NT2/D1 (cell line): ENCODE measurements around the gene RAF1.

Experiments
- DNase-seq: peaks from one replicate; pipeline ENCODE4 v3.0.0-alpha.2; 2011; ENCODE audit warnings: low read depth, low spot score
- H3K27me3 ChIP-seq: 2 replicates; pipeline ENCODE4 v1.6.0; 2011; ENCODE audit warnings: mild to moderate bottlenecking; ENCODE audit not compliant: insufficient read length, insufficient read depth
- H3K36me3 ChIP-seq: 2 replicates; pipeline ENCODE4 v1.6.1; 2011; ENCODE audit warnings: mild to moderate bottlenecking, low read length, mixed read lengths; ENCODE audit not compliant: insufficient read depth, insufficient read length
- H3K4me1 ChIP-seq: 2 replicates; pipeline ENCODE4 v1.5.1; 2011; ENCODE audit not compliant: insufficient read depth, insufficient read length
- H3K4me3 ChIP-seq: 2 replicates; pipeline ENCODE4 v1.5.1; 2011; ENCODE audit warnings: low read depth; ENCODE audit not compliant: insufficient read length
- H3K9ac ChIP-seq: 2 replicates; pipeline ENCODE4 v1.6.0; 2011; ENCODE audit warnings: low read depth; ENCODE audit not compliant: insufficient read length
- H3K9me3 ChIP-seq: 2 replicates; pipeline ENCODE4 v1.5.1; 2011; ENCODE audit warnings: mild to moderate bottlenecking, low read length; ENCODE audit not compliant: insufficient read depth
- SUZ12 ChIP-seq: IDR thresholded peaks from 2 replicates; pipeline ENCODE4 v1.6.1; 2011; ENCODE audit not compliant: insufficient read length, insufficient read depth; ENCODE audit errors: extremely low read depth
- YY1 ChIP-seq: IDR thresholded peaks from 2 replicates; pipeline ENCODE4 v1.6.1; 2011; ENCODE audit not compliant: insufficient read length, insufficient read depth
- ZNF274 ChIP-seq: IDR thresholded peaks from 2 replicates; pipeline ENCODE4 v1.6.1; 2011; ENCODE audit warnings: mild to moderate bottlenecking, low read depth, low read length

The RAF1 gene

DNA sequence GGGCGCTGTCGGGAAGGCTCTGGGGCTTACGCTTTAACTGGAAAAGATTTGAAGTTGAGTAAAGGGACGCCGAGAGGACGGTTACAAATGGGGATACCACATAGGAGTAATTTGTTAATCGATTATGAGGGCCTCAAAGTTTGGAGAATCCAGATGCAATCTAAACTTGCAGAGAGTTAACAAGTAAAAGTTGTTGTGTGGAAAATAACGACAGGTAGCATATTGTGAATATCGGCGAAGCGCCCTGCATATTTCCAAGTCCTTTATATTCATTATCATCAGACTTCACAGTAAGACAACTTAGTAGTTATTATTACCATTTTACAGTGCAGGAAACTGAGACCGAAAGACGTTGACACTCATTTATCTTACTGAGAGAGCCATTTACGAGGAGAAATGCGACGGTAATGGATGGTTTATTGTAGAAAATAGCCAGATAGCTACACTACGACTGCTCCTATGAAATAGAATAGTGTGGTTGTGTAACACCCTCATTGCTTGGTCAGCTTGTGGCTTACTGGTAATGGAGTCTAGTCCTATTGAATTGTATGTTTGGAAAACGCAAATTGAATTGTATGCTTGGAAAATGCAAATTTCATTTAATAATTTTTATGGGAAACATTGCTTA lies 106.3 kb downstream of the RAF1 start:
- Histone ChIP-seq H3K9me3 (no peaks in the 10 kb centered on the region), H3K36me3 (no peaks in the 10 kb centered on the region), H3K9ac (peak overlapping the region; percentile 96), H3K4me1 (peaks cover 4% of the 10 kb centered on the region), H3K27me3 (peaks cover 38% of the 10 kb centered on the region), H3K4me3 (peak overlapping the region; percentile 92)
- TF ChIP-seq YY1: no peak
- TF ChIP-seq SUZ12: no peak
- TF ChIP-seq ZNF274: no peak
- DNase-seq: no peak

DNA sequence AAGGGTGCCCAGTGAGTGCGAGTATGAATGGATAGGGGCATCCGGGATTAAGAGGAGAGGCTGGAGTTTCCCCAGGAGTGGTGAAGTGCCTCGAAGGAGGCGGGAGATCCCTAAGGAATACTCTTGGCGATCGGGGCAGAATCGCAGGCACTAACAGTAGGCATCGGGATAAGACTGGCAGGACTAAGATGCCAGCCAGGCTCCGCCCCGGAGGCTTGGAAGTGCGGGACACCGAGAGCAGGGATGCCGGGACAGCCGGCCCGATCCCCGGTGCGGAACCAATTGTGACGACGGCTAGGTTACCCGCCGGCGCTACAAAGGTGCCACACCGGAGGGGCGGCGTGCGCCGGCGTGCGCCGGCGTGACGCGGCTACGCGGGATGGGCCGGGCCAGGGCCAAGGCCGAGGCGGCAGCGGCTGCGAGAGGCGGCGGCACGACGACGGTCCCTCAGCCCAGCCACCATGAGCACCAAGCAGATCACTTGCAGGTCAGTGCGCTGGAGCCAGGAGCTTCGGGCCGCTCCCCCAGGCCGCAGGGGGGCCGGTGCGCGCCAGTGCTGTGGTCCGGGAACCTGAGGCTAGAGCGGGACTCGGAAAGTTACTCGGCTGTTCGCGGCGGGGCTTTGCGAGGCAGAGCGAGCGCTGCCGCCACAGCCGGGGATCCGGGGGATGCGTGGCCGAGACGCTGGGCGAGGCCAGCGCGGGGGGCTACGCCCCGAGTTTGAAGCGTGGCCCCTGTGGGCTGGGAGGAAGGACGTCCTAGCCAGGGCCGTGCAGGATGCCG lies 107.0 kb downstream of the RAF1 start, which contains the start of gene MKRN2:
Gene MKRN2 (plus strand): TSS at position 398 of the 783 bp plus-strand sequence. CDS start 64 bp downstream, at position 462.
- peak within 1 kb of the TSS; percentile 92 for H3K4me3 ChIP-seq
- peak; percentile 88 for DNase-seq
- H3K9me3 ChIP-seq: no peaks in the 10 kb centered on the region
- H3K27me3 ChIP-seq: peaks cover 41% of the 10 kb centered on the region
- TF ChIP-seq SUZ12 (no peak), YY1 (no peak), ZNF274 (no peak)
- peak within 1 kb of the TSS; percentile 96 for H3K9ac ChIP-seq
- H3K36me3 ChIP-seq: no peaks in the 10 kb centered on the region
- peaks cover 2% of the 10 kb centered on the region for H3K4me1 ChIP-seq

DNA sequence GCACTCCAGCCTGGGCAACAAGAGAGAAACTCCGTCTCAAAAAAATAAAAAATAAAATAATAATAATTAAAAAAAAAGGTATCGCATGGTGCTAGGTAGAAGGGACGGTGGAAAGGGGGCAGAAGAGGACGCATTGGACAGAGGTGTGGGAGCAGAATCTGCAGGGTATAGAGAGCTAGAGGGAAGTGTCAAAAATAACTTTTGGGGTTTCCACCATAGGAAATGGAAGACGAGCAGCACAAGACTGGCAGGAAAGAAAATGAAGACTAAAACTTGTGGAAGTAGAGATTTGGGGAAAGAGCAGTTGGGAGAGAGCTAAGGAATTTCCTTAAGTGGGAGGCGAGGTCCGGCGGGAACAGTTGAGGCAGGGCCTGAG lies 107.6 kb downstream of the RAF1 start:
- Histone ChIP-seq H3K27me3 (peaks cover 41% of the 10 kb centered on the region), H3K4me1 (peaks cover 2% of the 10 kb centered on the region), H3K9me3 (no peaks in the 10 kb centered on the region), H3K36me3 (no peaks in the 10 kb centered on the region), H3K4me3 (peak overlapping the region; percentile 92), H3K9ac (peak overlapping the region; percentile 96)
- no peak for DNase-seq
- TF ChIP-seq SUZ12 (no peak), ZNF274 (no peak), YY1 (no peak)

DNA sequence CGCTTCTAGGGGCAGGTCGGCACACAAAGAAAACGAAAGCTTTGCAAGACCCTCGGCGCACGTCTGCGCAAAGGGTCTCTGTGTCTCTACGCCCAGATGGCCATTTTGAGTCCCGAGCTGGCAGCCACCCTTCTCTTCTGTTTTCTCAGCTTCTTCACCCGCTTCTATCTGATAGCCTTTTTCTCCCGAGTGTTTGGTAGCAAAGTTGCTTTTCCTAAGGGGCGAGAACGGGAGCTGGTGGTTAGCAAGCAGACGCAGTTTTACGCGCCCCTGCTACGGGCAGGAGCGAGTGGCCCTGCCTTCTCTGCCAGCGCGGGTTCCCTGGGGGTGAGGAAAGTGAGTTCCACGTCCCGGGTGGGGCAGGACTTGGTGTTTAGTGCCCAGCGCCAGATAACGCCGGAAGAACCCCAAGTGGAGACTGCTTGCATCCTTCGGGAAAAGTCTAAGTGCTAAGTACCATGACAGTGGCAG lies 110.0 kb downstream of the RAF1 start:
- peak overlapping the region; percentile 54 for H3K9ac ChIP-seq
- peak; percentile 27 for DNase-seq
- no peaks in the 10 kb centered on the region for H3K36me3 ChIP-seq
- no peaks in the 10 kb centered on the region for H3K4me1 ChIP-seq
- no peaks in the 10 kb centered on the region for H3K9me3 ChIP-seq
- TF ChIP-seq ZNF274 (no peak), YY1 (no peak), SUZ12 (peak; percentile 52)
- peaks cover 41% of the 10 kb centered on the region for H3K27me3 ChIP-seq
- peak overlapping the region; percentile 36 for H3K4me3 ChIP-seq

DNA sequence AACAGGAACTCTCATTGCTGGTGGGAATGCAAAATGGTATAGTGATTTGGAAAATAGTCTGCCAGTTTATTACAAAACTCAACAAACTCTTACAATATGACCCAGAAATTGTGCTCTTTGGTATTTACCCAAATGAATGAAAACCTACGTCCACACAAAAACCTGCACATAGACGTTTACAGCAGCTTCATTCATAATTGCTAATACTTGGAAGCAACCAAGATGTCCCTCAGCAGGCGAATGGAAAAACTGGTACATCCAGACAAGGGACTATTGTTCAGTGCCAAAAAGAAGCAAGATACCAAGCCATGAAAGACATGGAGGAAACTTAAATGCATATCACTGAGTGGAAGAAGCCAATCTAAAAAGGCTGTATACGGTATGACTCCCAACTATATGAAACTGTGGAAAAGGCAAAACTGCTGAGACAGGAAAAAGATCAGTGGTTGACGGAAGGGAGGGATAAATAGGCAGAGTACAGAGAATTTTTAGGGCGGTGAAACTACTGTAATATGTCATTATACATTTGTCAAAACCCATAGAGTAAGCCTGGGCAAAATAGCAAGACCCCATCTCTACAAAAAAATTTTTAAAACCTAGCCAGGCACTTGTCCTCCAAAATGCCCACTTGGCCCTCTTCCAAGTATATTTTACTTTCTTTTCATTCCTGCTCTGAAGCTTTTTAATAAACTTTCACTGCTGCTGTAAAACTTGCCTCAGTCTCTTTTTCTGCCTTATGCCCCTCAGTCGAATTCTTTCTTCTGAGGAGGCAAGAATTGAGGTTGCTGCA lies 113.8 kb downstream of the RAF1 start:
- Histone ChIP-seq H3K9me3 (no peaks in the 10 kb centered on the region), H3K27me3 (peaks cover 28% of the 10 kb centered on the region), H3K9ac (no peak overlapping the region), H3K4me1 (no peaks in the 10 kb centered on the region), H3K4me3 (no peak overlapping the region), H3K36me3 (no peaks in the 10 kb centered on the region)
- TF ChIP-seq SUZ12 (no peak), ZNF274 (no peak), YY1 (no peak)
- DNase-seq: no peak

DNA sequence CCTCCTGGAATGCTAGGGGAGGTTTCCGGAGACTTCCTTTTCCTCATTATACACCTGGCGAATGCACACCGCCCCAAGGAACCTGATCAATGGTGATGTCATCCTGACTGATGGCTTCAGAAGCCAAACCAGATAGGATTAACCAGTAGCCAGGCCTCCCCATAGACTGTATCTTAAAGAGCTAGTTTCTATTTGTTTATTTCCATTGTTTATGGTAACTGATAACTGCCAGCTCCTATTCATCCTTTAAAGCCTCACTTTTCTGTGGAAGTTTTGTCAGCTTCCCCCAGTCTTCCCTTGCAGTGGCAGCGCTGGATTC lies 118.5 kb downstream of the RAF1 start, which contains the start of gene MKRN2OS:
Gene MKRN2OS (minus strand): TSS at position 27 of the 319 bp plus-strand sequence. CDS start 35 bp downstream, outside the sequence.
- H3K9ac ChIP-seq: no peak within 1 kb of the TSS
- no peaks in the 10 kb centered on the region for H3K9me3 ChIP-seq
- DNase-seq: no peak
- TF ChIP-seq YY1 (no peak), ZNF274 (no peak), SUZ12 (no peak)
- peaks cover 9% of the 10 kb centered on the region for H3K36me3 ChIP-seq
- no peaks in the 10 kb centered on the region for H3K27me3 ChIP-seq
- no peaks in the 10 kb centered on the region for H3K4me1 ChIP-seq
- no peak within 1 kb of the TSS for H3K4me3 ChIP-seq
